ENCODE results near the gene INPP5B. TPM values are rescaled to one million over a fixed set of nuclear protein-coding genes. Genes with fewer than 3 reads are reported as not detected.
A peak's percentile ranks its signal among the peaks of the same experiment; 100 is the strongest.

INPP5B gene
- total RNA-seq, 1 donor from 2014 or later = 27.2 TPM

GRCh38 chr1:37868466-37868865 lies 78.4 kb downstream of the INPP5B start:
- Mint-ChIP-seq H3K27me3 (ENCODE audit: insufficient read depth) (no peaks in the 10 kb centered on the region), H3K36me3 (ENCODE audit: low read depth) (peaks cover 36% of the 10 kb centered on the region), H3K27ac (peak overlapping the region; percentile 47), H3K9me3 (no peaks in the 10 kb centered on the region), H3K4me3 (no peak overlapping the region), H3K4me1 (ENCODE audit: low read depth) (peaks cover 10% of the 10 kb centered on the region)
- intact Hi-C loops (cut with micrococcal nuclease) = loop anchor here (10.0 kb wide), 1 partner anchor 146 kb away; the partner anchor contains the start of gene UTP11
- DNase-seq (ENCODE audit: low spot score) = no peak

- H3K9me3 Mint-ChIP-seq = no peaks in the 10 kb centered on the region
- no peaks in the 10 kb centered on the region for H3K27me3 Mint-ChIP-seq (ENCODE audit: insufficient read depth)
- intact Hi-C loops (cut with micrococcal nuclease) = loop anchor here (10.0 kb wide), 1 partner anchor 147 kb away; the partner anchor contains the start of gene UTP11
- no peak overlapping the region for H3K27ac Mint-ChIP-seq
- H3K4me3 Mint-ChIP-seq = no peak overlapping the region
- DNase-seq (ENCODE audit: low spot score) = no peak
- H3K4me1 Mint-ChIP-seq (ENCODE audit: low read depth) = peaks cover 10% of the 10 kb centered on the region
- H3K36me3 Mint-ChIP-seq (ENCODE audit: low read depth) = peaks cover 31% of the 10 kb centered on the region
These were observed 79.1 kb downstream of the INPP5B start for GRCh38 chr1:37867784-37868183.

- peaks cover 33% of the 10 kb centered on the region for H3K36me3 Mint-ChIP-seq (ENCODE audit: low read depth)
- no peak for DNase-seq (ENCODE audit: low spot score)
- intact Hi-C loops (cut with micrococcal nuclease) = loop anchor here (10.0 kb wide), 1 partner anchor 148 kb away; the partner anchor contains the start of gene UTP11
- H3K4me1 Mint-ChIP-seq (ENCODE audit: low read depth) = peaks cover 10% of the 10 kb centered on the region
- no peak overlapping the region for H3K4me3 Mint-ChIP-seq
- H3K27ac Mint-ChIP-seq = peak overlapping the region; percentile 36
- H3K27me3 Mint-ChIP-seq (ENCODE audit: insufficient read depth) = no peaks in the 10 kb centered on the region
- H3K9me3 Mint-ChIP-seq = no peaks in the 10 kb centered on the region
These were observed 80.4 kb downstream of the INPP5B start for GRCh38 chr1:37866491-37866890.

GRCh38 chr1:37865348-37866120 lies 81.3 kb downstream of the INPP5B start:
- intact Hi-C loops (cut with micrococcal nuclease) = loop anchor here (10.0 kb wide), 1 partner anchor 149 kb away; the partner anchor contains the start of gene UTP11
- Mint-ChIP-seq H3K9me3 (no peaks in the 10 kb centered on the region), H3K27me3 (ENCODE audit: insufficient read depth) (no peaks in the 10 kb centered on the region), H3K4me1 (ENCODE audit: low read depth) (peaks cover 11% of the 10 kb centered on the region), H3K4me3 (no peak overlapping the region), H3K27ac (no peak overlapping the region), H3K36me3 (ENCODE audit: low read depth) (peaks cover 33% of the 10 kb centered on the region)
- no peak for DNase-seq (ENCODE audit: low spot score)

GRCh38 chr1:37862330-37862729 lies 84.5 kb downstream of the INPP5B start:
- Mint-ChIP-seq H3K36me3 (ENCODE audit: low read depth) (peaks cover 24% of the 10 kb centered on the region), H3K4me3 (peak overlapping the region; percentile 46), H3K27me3 (ENCODE audit: insufficient read depth) (no peaks in the 10 kb centered on the region), H3K9me3 (no peaks in the 10 kb centered on the region), H3K4me1 (ENCODE audit: low read depth) (peaks cover 29% of the 10 kb centered on the region), H3K27ac (peak overlapping the region; percentile 46)
- no peak for DNase-seq (ENCODE audit: low spot score)
- intact Hi-C loops (cut with micrococcal nuclease) = loop anchor here (10.0 kb wide), 1 partner anchor 152 kb away; the partner anchor contains the start of gene UTP11

GRCh38 chr1:37861151-37861550 lies 85.7 kb downstream of the INPP5B start:
- intact Hi-C loops (cut with micrococcal nuclease) = loop anchor here (10.0 kb wide), 1 partner anchor 154 kb away; the partner anchor contains the start of gene UTP11
- Mint-ChIP-seq H3K9me3 (no peaks in the 10 kb centered on the region), H3K36me3 (ENCODE audit: low read depth) (peaks cover 28% of the 10 kb centered on the region), H3K27me3 (ENCODE audit: insufficient read depth) (no peaks in the 10 kb centered on the region), H3K4me1 (ENCODE audit: low read depth) (peaks cover 31% of the 10 kb centered on the region), H3K4me3 (peak overlapping the region; percentile 95), H3K27ac (no peak overlapping the region)
- DNase-seq (ENCODE audit: low spot score) = no peak

GRCh38 chr1:37860346-37860666 lies 86.5 kb downstream of the INPP5B start:
- Mint-ChIP-seq H3K4me3 (peak overlapping the region; percentile 95), H3K36me3 (ENCODE audit: low read depth) (peaks cover 27% of the 10 kb centered on the region), H3K4me1 (ENCODE audit: low read depth) (peaks cover 28% of the 10 kb centered on the region), H3K9me3 (no peaks in the 10 kb centered on the region), H3K27me3 (ENCODE audit: insufficient read depth) (no peaks in the 10 kb centered on the region), H3K27ac (peak overlapping the region; percentile 99)
- intact Hi-C loops (cut with micrococcal nuclease) = loop anchor here (1.0 to 10.0 kb wide), 3 partner anchors 52 to 168 kb away; partner anchors contain the start of genes CDCA8, UTP11 and YRDC
- DNase-seq (ENCODE audit: low spot score) = no peak

- intact Hi-C loops (cut with micrococcal nuclease) = loop anchor here (1.0 to 10.0 kb wide), 7 partner anchors 48 to 382 kb away; partner anchors contain the start of genes CDCA8, UTP11 and YRDC
- Mint-ChIP-seq H3K4me1 (ENCODE audit: low read depth) (peaks cover 31% of the 10 kb centered on the region), H3K27ac (peak within 1 kb of the TSS; percentile 99), H3K4me3 (peak within 1 kb of the TSS; percentile 95), H3K9me3 (no peaks in the 10 kb centered on the region), H3K36me3 (ENCODE audit: low read depth) (peaks cover 28% of the 10 kb centered on the region), H3K27me3 (ENCODE audit: insufficient read depth) (no peaks in the 10 kb centered on the region)
- peak; percentile 96 for DNase-seq (ENCODE audit: low spot score)
These were observed 87.1 kb downstream of the INPP5B start, which contains the start of gene MTF1 for GRCh38 chr1:37859507-37860345. Gene MTF1 (minus strand): TSS chr1:37859592. CDS start chr1:37857658, 1,934 bp downstream.

- Mint-ChIP-seq H3K36me3 (ENCODE audit: low read depth) (peaks cover 26% of the 10 kb centered on the region), H3K27me3 (ENCODE audit: insufficient read depth) (no peaks in the 10 kb centered on the region), H3K9me3 (no peaks in the 10 kb centered on the region), H3K4me1 (ENCODE audit: low read depth) (peaks cover 36% of the 10 kb centered on the region), H3K4me3 (peak overlapping the region; percentile 95), H3K27ac (peak overlapping the region; percentile 99)
- intact Hi-C loops (cut with micrococcal nuclease) = loop anchor here (1.0 to 5.0 kb wide), 4 partner anchors 48 to 382 kb away; no protein-coding TSS in a partner anchor
- DNase-seq (ENCODE audit: low spot score) = peak; percentile 3
These were observed 87.8 kb downstream of the INPP5B start for GRCh38 chr1:37858931-37859506.

- H3K9me3 Mint-ChIP-seq = no peaks in the 10 kb centered on the region
- DNase-seq (ENCODE audit: low spot score) = no peak
- H3K4me1 Mint-ChIP-seq (ENCODE audit: low read depth) = peaks cover 41% of the 10 kb centered on the region
- peaks cover 26% of the 10 kb centered on the region for H3K36me3 Mint-ChIP-seq (ENCODE audit: low read depth)
- no peak overlapping the region for H3K27ac Mint-ChIP-seq
- intact Hi-C loops (cut with micrococcal nuclease) = no loop called here
- H3K4me3 Mint-ChIP-seq = no peak overlapping the region
- H3K27me3 Mint-ChIP-seq (ENCODE audit: insufficient read depth) = no peaks in the 10 kb centered on the region
These were observed 92.4 kb downstream of the INPP5B start for GRCh38 chr1:37854406-37854805.

- Mint-ChIP-seq H3K27me3 (ENCODE audit: insufficient read depth) (no peaks in the 10 kb centered on the region), H3K9me3 (no peaks in the 10 kb centered on the region), H3K4me1 (ENCODE audit: low read depth) (peaks cover 35% of the 10 kb centered on the region), H3K27ac (no peak overlapping the region), H3K36me3 (ENCODE audit: low read depth) (peaks cover 30% of the 10 kb centered on the region), H3K4me3 (no peak overlapping the region)
- intact Hi-C loops (cut with micrococcal nuclease) = no loop called here
- DNase-seq (ENCODE audit: low spot score) = no peak
These were observed 93.7 kb downstream of the INPP5B start for GRCh38 chr1:37853157-37853556.

GRCh38 chr1:37851782-37852210 lies 95.1 kb downstream of the INPP5B start:
- Mint-ChIP-seq H3K36me3 (ENCODE audit: low read depth) (peaks cover 28% of the 10 kb centered on the region), H3K4me3 (no peak overlapping the region), H3K9me3 (no peaks in the 10 kb centered on the region), H3K4me1 (ENCODE audit: low read depth) (peaks cover 28% of the 10 kb centered on the region), H3K27ac (no peak overlapping the region), H3K27me3 (ENCODE audit: insufficient read depth) (no peaks in the 10 kb centered on the region)
- intact Hi-C loops (cut with micrococcal nuclease) = no loop called here
- DNase-seq (ENCODE audit: low spot score) = no peak
